ENCODE measurements around the gene FAM98A. TPM values are rescaled to one million over a fixed set of nuclear protein-coding genes. Genes with fewer than 3 reads are reported as not detected.

FAM98A gene
- total RNA-seq, 1 donor from 2014 or later = 106 TPM

DNA sequence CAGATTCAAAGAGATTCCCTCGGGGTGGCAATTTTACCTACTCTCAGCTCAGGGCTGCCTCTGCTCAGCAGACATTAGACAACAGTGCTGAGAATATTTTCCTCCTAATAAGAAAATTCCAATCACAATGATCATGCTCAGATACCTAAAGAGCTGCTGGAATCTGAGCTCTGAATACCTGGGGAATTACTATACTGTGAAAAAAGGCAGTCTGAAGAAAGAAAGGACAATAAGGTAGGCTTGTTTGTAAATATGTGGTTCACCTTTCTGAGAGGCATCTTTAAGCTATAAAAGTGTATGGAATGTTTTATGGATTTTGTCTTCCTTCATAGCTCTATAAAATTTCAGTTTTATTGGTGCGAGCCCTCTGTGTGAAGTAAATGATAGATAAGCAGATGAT is 34.2 kb upstream of the FAM98A start:
- H3K4me3 ChIP-seq (ENCODE audit: insufficient read depth, low read depth, low read length) = no peak overlapping the region
- H3K9me3 Mint-ChIP-seq (ENCODE audit: unreplicated experiment) = no peaks in the 10 kb centered on the region
- no peaks in the 10 kb centered on the region for H3K27me3 ChIP-seq (ENCODE audit: insufficient read depth, low read length)
- no peak overlapping the region for H3K4me3 Mint-ChIP-seq (ENCODE audit: unreplicated experiment)
- TF ChIP-seq, protein P1, sequence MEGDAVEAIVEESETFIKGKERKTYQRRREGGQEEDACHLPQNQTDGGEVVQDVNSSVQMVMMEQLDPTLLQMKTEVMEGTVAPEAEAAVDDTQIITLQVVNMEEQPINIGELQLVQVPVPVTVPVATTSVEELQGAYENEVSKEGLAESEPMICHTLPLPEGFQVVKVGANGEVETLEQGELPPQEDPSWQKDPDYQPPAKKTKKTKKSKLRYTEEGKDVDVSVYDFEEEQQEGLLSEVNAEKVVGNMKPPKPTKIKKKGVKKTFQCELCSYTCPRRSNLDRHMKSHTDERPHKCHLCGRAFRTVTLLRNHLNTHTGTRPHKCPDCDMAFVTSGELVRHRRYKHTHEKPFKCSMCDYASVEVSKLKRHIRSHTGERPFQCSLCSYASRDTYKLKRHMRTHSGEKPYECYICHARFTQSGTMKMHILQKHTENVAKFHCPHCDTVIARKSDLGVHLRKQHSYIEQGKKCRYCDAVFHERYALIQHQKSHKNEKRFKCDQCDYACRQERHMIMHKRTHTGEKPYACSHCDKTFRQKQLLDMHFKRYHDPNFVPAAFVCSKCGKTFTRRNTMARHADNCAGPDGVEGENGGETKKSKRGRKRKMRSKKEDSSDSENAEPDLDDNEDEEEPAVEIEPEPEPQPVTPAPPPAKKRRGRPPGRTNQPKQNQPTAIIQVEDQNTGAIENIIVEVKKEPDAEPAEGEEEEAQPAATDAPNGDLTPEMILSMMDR (IDR thresholded peaks at IDR 0.05; ENCODE audit: insufficient read depth, low read depth, low read length) = no peak
- no peak for TF ChIP-seq EZH2 (IDR thresholded peaks at IDR 0.05; ENCODE audit: insufficient read depth, low read length)
- H3K36me3 ChIP-seq (ENCODE audit: insufficient read depth, low read length) = no peaks in the 10 kb centered on the region
- no peaks in the 10 kb centered on the region for H3K79me2 ChIP-seq (ENCODE audit: insufficient read depth, low read length)
- no peak overlapping the region for H3K9ac ChIP-seq (ENCODE audit: low read length)
- H3K27ac Mint-ChIP-seq (ENCODE audit: unreplicated experiment) = no peak overlapping the region
- H4K20me1 ChIP-seq (ENCODE audit: insufficient read depth, low read length) = no peaks in the 10 kb centered on the region
- H3K4me1 Mint-ChIP-seq (ENCODE audit: low read depth, unreplicated experiment) = peaks cover 2% of the 10 kb centered on the region
- FAIRE-seq (no peak), DNase-seq (ENCODE audit: low read depth) (no peak)
- H3K4me1 ChIP-seq (ENCODE audit: insufficient read depth, low read length) = no peaks in the 10 kb centered on the region
- no peak overlapping the region for H3K4me2 ChIP-seq (ENCODE audit: low read length)
- no peaks in the 10 kb centered on the region for H3K27me3 Mint-ChIP-seq (ENCODE audit: low read depth, unreplicated experiment)
- H3K36me3 Mint-ChIP-seq (ENCODE audit: low read depth, unreplicated experiment) = no peaks in the 10 kb centered on the region
- no peak overlapping the region for H2AFZ ChIP-seq (ENCODE audit: low read depth, low read length)
- H3K9me3 ChIP-seq (ENCODE audit: insufficient read depth, low read depth, low read length) = no peaks in the 10 kb centered on the region
- no peak overlapping the region for H3K27ac ChIP-seq (ENCODE audit: low read depth, low read length)

DNA sequence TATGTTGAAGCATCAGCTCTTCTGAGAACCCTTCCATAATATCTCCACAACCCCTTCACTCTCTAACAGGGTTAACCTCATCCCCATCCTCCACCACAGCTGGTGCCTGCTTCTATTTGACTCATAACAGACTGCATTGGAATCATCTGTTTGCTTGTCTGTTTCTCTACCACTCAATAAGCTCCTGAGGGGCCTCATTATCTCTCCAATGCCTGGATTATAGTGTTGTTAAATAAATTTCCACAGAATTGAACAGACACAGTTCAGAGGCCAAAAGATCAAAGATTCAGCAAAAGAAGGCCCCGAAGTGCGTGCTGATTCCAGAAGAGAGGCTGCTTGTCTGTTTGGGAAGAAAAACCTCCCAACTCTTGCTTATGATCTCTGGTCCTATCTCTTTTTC is 33.7 kb upstream of the FAM98A start:
- H3K9ac ChIP-seq (ENCODE audit: low read length) = no peak overlapping the region
- DNase-seq (ENCODE audit: low read depth) (no peak), FAIRE-seq (no peak)
- no peaks in the 10 kb centered on the region for H4K20me1 ChIP-seq (ENCODE audit: insufficient read depth, low read length)
- no peak overlapping the region for H3K4me3 ChIP-seq (ENCODE audit: insufficient read depth, low read depth, low read length)
- no peak overlapping the region for H3K4me3 Mint-ChIP-seq (ENCODE audit: unreplicated experiment)
- H3K4me2 ChIP-seq (ENCODE audit: low read length) = no peak overlapping the region
- H3K79me2 ChIP-seq (ENCODE audit: insufficient read depth, low read length) = no peaks in the 10 kb centered on the region
- no peaks in the 10 kb centered on the region for H3K9me3 ChIP-seq (ENCODE audit: insufficient read depth, low read depth, low read length)
- H3K27me3 ChIP-seq (ENCODE audit: insufficient read depth, low read length) = no peaks in the 10 kb centered on the region
- H3K4me1 Mint-ChIP-seq (ENCODE audit: low read depth, unreplicated experiment) = peaks cover 2% of the 10 kb centered on the region
- TF ChIP-seq, protein P1 (IDR thresholded peaks at IDR 0.05; ENCODE audit: insufficient read depth, low read depth, low read length) = no peak
- TF ChIP-seq EZH2 (IDR thresholded peaks at IDR 0.05; ENCODE audit: insufficient read depth, low read length) = no peak
- no peak overlapping the region for H2AFZ ChIP-seq (ENCODE audit: low read depth, low read length)
- no peaks in the 10 kb centered on the region for H3K27me3 Mint-ChIP-seq (ENCODE audit: low read depth, unreplicated experiment)
- no peaks in the 10 kb centered on the region for H3K36me3 ChIP-seq (ENCODE audit: insufficient read depth, low read length)
- no peaks in the 10 kb centered on the region for H3K9me3 Mint-ChIP-seq (ENCODE audit: unreplicated experiment)
- no peaks in the 10 kb centered on the region for H3K36me3 Mint-ChIP-seq (ENCODE audit: low read depth, unreplicated experiment)
- H3K27ac Mint-ChIP-seq (ENCODE audit: unreplicated experiment) = no peak overlapping the region
- no peaks in the 10 kb centered on the region for H3K4me1 ChIP-seq (ENCODE audit: insufficient read depth, low read length)
- no peak overlapping the region for H3K27ac ChIP-seq (ENCODE audit: low read depth, low read length)

DNA sequence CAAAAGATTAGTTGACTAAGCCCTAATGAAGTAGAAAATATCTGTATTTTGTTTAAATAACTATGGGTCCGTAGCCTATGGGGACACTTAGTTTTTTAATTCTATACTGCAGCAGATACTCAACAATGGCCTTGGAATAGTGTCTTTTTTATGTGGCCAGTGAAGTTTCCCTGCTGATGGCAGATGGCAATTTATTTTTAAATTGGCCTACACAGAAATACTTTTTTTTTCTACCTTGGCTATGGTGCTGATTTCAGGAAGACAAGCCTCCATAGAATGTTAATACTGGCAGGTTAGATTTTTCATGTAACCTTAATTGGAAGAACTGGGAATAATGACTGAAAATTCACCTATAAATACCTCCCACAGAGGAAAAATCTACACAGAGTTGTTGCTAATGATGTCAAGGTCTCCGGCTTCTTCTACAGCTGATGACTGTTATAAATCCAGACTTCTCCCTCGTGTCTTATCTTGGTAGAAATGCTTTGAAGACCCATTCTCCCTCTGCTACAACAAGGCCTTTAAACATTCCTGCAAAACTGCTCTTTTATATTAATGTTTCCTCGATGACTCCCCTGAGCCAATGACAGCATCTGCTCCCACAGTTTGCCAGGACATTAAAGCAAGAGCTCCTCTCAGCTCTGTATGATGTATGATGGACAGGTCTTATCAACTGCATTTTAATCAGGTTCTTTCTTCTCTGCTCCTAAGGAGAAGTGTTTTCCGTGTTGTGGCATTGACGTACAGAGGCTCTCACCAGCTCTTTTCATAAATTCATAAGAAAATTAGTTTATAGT is 29.1 kb upstream of the FAM98A start:
- H2AFZ ChIP-seq (ENCODE audit: low read depth, low read length) = no peak overlapping the region
- H3K79me2 ChIP-seq (ENCODE audit: insufficient read depth, low read length) = no peaks in the 10 kb centered on the region
- H3K4me1 Mint-ChIP-seq (ENCODE audit: low read depth, unreplicated experiment) = peaks cover 2% of the 10 kb centered on the region
- no peak overlapping the region for H3K4me2 ChIP-seq (ENCODE audit: low read length)
- peaks cover 2% of the 10 kb centered on the region for H3K27me3 ChIP-seq (ENCODE audit: insufficient read depth, low read length)
- no peaks in the 10 kb centered on the region for H3K9me3 ChIP-seq (ENCODE audit: insufficient read depth, low read depth, low read length)
- H3K4me1 ChIP-seq (ENCODE audit: insufficient read depth, low read length) = no peaks in the 10 kb centered on the region
- no peak overlapping the region for H3K27ac ChIP-seq (ENCODE audit: low read depth, low read length)
- H3K36me3 ChIP-seq (ENCODE audit: insufficient read depth, low read length) = no peaks in the 10 kb centered on the region
- no peak overlapping the region for H3K4me3 Mint-ChIP-seq (ENCODE audit: unreplicated experiment)
- H3K9me3 Mint-ChIP-seq (ENCODE audit: unreplicated experiment) = no peaks in the 10 kb centered on the region
- H3K4me3 ChIP-seq (ENCODE audit: insufficient read depth, low read depth, low read length) = no peak overlapping the region
- H4K20me1 ChIP-seq (ENCODE audit: insufficient read depth, low read length) = no peaks in the 10 kb centered on the region
- DNase-seq (ENCODE audit: low read depth) = no peak
- H3K27ac Mint-ChIP-seq (ENCODE audit: unreplicated experiment) = no peak overlapping the region
- no peaks in the 10 kb centered on the region for H3K27me3 Mint-ChIP-seq (ENCODE audit: low read depth, unreplicated experiment)
- no peak for FAIRE-seq
- TF ChIP-seq, protein P1 (IDR thresholded peaks at IDR 0.05; ENCODE audit: insufficient read depth, low read depth, low read length) = no peak
- no peak for TF ChIP-seq EZH2 (IDR thresholded peaks at IDR 0.05; ENCODE audit: insufficient read depth, low read length)
- no peaks in the 10 kb centered on the region for H3K36me3 Mint-ChIP-seq (ENCODE audit: low read depth, unreplicated experiment)
- H3K9ac ChIP-seq (ENCODE audit: low read length) = no peak overlapping the region
